GM12892 (cell line): ENCODE data around the gene RAB13.

ENCODE experiments used
- POLR2A ChIP-seq: IDR thresholded peaks from 2 replicates; pipeline ENCODE4 v1.6.1; 2011; ENCODE audit warnings: low read depth, low read length, control low read depth
- POLR2AphosphoS5 ChIP-seq: IDR thresholded peaks from 2 replicates; pipeline ENCODE4 v1.6.1; 2011; ENCODE audit warnings: low read depth, low read length, control low read depth
- TAF1 ChIP-seq: IDR thresholded peaks from 2 replicates; pipeline ENCODE4 v1.6.1; 2011; ENCODE audit warnings: low read depth, mild to moderate bottlenecking, control low read depth, low read length, borderline replicate concordance

DNA sequence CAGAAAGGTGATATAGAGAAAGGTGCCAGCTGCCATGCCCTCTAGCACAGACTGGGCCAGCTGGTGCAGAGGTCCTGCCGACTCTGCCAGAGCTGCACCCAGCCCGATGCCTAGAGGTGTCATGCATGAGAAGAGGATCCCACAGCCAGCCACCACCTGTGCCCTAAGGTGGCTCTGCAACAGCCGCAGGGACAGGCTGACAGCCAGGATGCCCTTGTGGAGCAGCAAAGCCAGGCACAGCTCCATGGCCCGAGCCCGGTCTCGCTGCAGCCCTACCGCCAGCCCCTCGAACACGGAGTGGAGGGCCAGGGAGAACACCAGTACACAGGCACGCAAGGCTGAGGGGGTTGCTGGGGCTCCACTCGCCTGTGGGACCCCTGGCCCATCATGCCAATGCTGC, 25.9 kb downstream of the RAB13 start:
- TF ChIP-seq POLR2A (no peak), POLR2AphosphoS5 (no peak), TAF1 (no peak)
